OCI-LY7 (cell line): ENCODE data around the gene PHF8.

Experiments
- CTCF ChIP-seq: fragments of 200-600 bp; sonication (generic); conservative IDR thresholded peaks from 2 replicates; pipeline ENCODE4 v1.5.1; 2014; ENCODE audit warnings: mild to moderate bottlenecking, antibody characterized with exemption, low read length, moderate library complexity, mixed read lengths
- EZH2phosphoT487 ChIP-seq: fragments of 200-600 bp; sonication (generic); IDR thresholded peaks from 2 replicates; pipeline ENCODE4 v1.6.1; 2018; ENCODE audit warnings: low read depth, borderline replicate concordance, mild to moderate bottlenecking, mixed run types, antibody characterized with exemption, low read length, moderate library complexity, mixed read lengths

GRCh38 chrX:53992589-53992988 is 51.7 kb downstream of the PHF8 start:
- no peak for TF ChIP-seq CTCF
- TF ChIP-seq EZH2phosphoT487, result no peak
